ENCODE data around the gene TRAPPC2B.

Gene TRAPPC2B

GRCh38 chr19:57362997-57363687, at the start of gene TRAPPC2B, which contains the start of gene ZNF547:
TSS of gene TRAPPC2B (plus strand) at chr19:57363551. CDS start at chr19:57364834, 1,283 bp downstream.
TSS of gene ZNF547 (plus strand) at chr19:57363551. CDS start at chr19:57368556, 5,005 bp downstream.
- peak; percentile 97 for DNase-seq (ENCODE audit: low read depth, low spot score)

DNA sequence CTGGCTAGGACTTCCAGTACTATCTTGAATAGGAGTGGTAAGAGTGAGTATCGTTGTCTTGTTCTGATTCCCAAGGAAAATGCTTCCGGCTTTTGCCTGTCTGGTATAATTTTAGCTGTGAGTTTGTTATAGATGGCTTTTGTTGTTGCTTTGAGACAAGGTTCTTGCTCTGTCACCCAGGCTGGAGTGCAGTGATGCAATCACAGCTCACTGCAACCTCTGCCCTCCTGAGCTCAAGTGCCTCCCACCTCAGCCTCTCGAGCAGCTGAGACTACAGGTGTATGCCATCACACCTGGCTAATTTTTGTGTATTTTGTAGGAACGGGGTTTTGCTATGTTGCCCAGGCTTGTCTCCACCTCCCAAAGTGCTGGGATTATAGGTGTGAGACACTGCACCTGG, 49.2 kb upstream of the TRAPPC2B start:
- no peak for DNase-seq (ENCODE audit: low read depth, low spot score)

DNA sequence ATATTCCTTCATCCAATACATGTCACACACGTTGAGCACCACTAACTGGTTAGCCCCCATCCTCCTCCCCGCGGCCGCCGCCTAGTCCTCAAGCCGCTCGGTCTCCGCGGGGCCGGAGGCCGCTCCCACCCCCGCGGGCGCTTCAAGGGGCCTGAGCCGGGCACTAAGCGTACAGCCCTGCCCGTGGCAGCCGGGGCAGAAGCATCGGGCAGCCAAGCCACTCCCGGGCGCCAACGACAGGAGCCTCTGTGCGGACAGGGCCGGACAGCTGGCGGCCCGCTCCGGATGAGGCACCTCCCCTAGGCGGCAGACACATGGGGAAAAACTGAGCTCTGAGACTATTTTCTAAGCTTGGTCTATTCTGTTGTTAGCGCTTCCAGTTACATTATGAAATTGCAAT, 45.8 kb upstream of the TRAPPC2B start:
- no peak for DNase-seq (ENCODE audit: low read depth, low spot score)

DNA sequence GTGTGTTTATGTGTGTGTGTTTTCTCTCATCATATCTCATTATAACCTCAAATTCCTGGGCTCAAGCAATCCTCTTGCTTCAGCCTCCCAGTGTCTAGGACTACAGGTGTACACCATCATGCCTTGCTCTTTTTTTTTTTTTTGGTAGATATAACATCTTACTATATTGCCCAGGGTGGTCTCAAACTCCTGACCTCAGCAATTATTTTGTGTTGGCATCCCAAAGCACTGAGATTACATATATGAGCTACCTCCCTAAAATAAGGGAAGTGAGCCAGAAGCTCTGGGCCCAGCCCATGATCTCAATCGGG, 43.5 kb upstream of the TRAPPC2B start:
- DNase-seq (ENCODE audit: low read depth, low spot score), result no peak

- DNase-seq (ENCODE audit: low read depth, low spot score), result peak; percentile 91
These were observed 42.9 kb upstream of the TRAPPC2B start, which contains the start of gene ZNF543 for GRCh38 chr19:57320180-57321084. TSS of gene ZNF543 (plus strand) at chr19:57320472. CDS start at chr19:57320854, 382 bp downstream.

DNA sequence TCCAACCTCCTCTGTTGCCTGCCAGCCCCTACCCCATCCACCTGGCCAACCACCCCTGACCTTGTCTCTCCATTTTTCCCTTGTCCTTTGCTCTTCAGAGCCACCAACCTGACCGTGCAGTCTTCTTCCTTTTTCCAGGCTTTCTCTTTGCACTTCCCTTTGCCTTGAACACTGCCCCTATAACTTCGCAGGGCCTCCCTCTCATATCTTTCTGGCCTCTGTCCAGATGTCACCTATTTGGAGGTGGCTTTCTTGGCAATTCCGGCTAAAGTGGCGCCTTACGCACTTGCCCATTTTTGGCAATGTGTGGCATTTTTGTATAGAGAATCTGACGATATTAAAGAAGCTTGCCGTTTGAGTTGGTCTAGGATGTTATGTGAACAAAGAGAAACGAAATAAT, 42.2 kb upstream of the TRAPPC2B start:
- no peak for DNase-seq (ENCODE audit: low read depth, low spot score)

DNA sequence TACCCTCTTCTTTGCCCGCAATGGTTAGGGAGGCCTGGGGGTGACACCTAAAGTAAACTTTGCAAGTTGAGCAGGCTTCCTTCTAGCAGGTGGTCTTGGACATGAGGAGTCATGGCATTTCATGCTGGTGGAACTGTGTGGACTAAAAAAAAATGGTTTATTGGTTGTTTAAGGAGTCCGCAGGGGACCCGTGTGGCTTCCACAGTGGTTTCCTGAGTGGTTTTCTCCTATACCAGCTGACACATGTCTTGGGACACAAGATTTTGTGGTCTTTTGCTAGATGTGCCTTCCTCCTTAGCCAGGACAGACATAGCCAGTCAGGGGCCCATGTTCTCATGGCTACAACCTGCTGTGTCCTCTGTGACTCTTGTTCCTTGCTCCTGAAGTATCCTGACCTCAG, 41.6 kb upstream of the TRAPPC2B start:
- no peak for DNase-seq (ENCODE audit: low read depth, low spot score)

DNA sequence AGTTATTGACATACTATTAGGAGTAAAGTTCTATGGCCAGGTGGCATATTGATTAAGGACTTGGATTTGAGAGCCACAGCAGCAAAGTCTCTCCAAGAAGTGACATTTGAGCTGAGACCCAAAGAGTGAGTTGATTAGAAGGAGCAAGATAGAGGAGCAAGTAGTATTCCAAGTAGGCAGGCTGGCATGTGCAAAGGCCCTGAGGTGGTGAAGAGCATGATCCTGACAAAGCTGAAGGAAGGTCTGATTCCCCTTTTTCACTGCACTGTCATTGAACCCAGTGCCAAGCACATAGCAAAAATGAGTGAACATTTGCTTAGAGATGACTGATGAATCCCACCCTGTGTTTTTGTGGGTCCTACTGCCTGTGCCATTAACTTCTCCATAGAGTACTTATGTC, 38.4 kb upstream of the TRAPPC2B start:
- DNase-seq (ENCODE audit: low read depth, low spot score), result no peak

DNA sequence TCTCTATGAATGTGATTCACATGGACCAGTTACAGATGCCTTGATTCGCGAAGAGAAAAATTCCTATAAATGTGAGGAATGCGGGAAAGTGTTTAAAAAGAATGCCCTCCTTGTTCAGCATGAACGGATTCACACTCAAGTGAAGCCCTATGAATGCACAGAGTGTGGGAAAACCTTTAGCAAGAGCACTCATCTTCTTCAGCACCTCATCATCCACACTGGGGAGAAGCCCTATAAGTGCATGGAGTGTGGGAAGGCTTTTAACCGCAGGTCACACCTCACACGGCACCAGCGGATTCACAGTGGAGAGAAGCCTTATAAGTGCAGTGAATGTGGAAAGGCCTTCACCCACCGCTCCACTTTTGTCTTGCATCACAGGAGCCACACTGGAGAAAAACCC, 35.4 kb upstream of the TRAPPC2B start:
- no peak for DNase-seq (ENCODE audit: low read depth, low spot score)

GRCh38 chr19:57334191-57334590, 29.2 kb upstream of the TRAPPC2B start:
- DNase-seq (ENCODE audit: low read depth, low spot score), result no peak

DNA sequence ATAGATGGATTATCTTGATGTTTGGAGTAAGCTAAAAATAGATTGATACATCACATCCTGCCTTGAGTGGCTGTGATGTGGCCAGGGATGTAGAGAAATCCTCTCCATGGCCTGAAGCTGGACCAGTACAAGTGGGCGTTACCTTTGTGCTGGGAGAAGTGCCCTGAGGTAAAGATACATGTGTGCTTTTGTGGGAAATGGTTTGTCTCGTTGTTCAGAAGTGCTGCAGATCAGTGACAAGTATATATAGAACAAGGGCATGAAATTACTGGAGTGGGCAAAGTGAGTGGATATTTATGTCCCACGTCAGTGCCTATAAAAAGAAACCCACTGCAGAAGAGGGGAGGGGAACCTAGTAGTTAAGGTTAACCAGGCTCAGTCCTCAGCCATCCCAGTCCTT, 24.5 kb upstream of the TRAPPC2B start:
- DNase-seq (ENCODE audit: low read depth, low spot score), result no peak

- DNase-seq (ENCODE audit: low read depth, low spot score), result no peak
These were observed 20.8 kb upstream of the TRAPPC2B start for GRCh38 chr19:57342582-57342981.

DNA sequence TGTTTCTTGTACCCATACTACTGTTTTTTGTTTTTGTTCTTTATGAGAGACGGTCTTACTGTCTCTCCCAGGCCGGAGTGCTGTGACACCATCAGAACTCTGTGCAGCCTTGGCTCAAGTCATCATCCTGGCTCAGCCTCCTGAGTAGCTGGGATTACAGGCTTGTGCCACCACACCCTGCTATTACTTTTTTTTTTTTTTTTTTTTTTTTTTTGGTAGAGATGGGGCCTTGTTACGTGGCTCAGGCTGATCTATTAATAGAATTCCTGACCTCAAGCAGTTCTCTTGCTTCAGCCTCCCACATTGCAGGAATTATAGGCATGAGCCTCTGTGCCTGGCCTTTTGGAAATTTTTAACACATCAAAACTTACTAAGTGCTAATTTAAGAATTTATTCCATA, 15.2 kb upstream of the TRAPPC2B start:
- DNase-seq (ENCODE audit: low read depth, low spot score), result no peak

GRCh38 chr19:57350877-57351805, 12.2 kb upstream of the TRAPPC2B start, which contains the start of gene ZNF304:
TSS of gene ZNF304 (plus strand) at chr19:57351271. CDS start at chr19:57351665, 394 bp downstream.
- peak; percentile 93 for DNase-seq (ENCODE audit: low read depth, low spot score)

GRCh38 chr19:57351867-57352266, 11.5 kb upstream of the TRAPPC2B start:
- no peak for DNase-seq (ENCODE audit: low read depth, low spot score)

DNA sequence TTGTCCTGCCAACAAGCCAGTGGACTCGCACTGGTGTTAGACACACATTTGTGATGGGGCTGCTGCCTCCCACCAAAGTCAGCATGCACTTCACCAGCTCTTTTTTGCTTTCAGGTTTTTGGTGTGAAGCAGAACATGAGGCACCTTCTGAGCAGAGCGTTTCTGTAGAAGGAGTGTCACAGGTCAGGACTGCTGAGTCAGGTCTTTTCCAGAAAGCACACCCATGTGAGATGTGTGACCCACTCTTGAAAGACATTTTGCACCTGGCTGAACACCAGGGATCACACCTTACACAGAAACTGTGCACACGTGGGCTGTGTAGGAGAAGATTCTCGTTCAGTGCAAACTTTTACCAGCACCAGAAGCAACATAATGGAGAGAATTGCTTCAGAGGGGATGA, 7.4 kb upstream of the TRAPPC2B start:
- no peak for DNase-seq (ENCODE audit: low read depth, low spot score)

GRCh38 chr19:57357406-57357805, 5.9 kb upstream of the TRAPPC2B start:
- DNase-seq (ENCODE audit: low read depth, low spot score), result no peak

DNA sequence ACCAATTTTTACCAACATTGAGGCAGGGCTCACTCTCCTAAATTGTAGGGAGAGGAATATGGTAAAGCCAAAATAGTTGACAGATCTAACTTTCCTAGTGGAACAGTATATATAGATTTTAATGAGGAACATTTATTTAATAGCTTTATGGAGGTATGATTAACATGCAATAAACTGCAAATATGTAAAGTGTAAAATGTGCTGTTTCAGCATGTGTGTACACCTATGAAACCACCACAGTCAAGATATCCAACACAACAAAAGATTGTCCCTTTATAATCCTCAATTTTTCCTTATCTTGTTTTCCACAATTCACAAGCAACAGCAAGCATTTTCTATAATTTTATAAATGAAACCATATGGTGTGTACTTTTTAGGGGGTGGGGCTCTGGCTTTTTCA, 4.1 kb upstream of the TRAPPC2B start:
- no peak for DNase-seq (ENCODE audit: low read depth, low spot score)

DNA sequence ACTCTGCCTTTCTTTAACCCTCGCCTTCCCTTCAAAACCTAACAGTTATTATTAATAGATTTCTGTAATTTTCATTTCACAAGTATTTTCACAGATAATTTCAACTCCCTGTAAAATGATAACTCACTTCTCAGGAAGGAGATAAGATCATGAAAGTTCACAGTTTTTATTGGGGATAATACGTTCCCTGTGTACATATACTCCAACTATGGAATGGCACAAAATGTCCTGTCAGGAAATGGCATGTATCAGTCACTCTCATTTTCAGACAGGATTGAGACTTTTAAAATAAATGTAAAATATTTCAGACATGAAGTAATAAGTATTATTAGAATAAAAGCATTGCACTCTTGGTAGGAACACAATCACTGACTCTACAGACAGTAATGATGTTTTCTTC, 932 bp upstream of the TRAPPC2B start:
- DNase-seq (ENCODE audit: low read depth, low spot score), result no peak

DNA sequence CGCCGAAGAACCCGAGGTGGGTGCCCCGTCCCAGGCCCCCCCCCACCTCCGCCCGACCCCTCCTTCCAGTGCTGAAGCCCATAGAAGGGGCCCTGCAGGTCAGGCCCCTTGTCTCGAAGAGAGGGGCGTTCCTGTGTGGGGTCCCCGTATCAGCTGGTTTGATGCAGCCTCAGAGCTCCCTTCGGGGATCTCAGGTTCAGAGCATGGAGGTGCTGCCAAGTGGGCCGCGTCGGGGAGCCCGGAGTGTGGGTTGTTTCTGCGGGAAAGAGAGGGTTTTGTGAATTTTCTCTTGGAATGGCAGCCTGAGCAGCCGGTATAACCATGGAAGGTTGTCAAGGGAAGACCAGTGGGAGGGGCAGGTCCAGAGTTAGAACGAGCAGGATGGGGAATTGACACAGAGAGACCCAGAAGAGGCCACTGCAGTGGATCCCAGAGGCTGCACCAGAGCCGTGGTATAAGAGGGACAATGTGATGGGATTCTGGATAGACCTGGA, 384 bp downstream of the TRAPPC2B start:
- no peak for DNase-seq (ENCODE audit: low read depth, low spot score)

- no peak for DNase-seq (ENCODE audit: low read depth, low spot score)
These were observed 3.4 kb downstream of the TRAPPC2B start for GRCh38 chr19:57366776-57367175.
